Activated T-helper 1 cell treated with Interleukin-2 at 50 U/mL for 16 hours (primary cell): ENCODE measurements around the gene FAM117A.

ENCODE experiments used
- DNase-seq: peaks from one replicate; pipeline ENCODE4 v3.0.0-alpha.2; 2020; ENCODE audit warnings: low read depth

FAM117A gene

GRCh38 chr17:49763735-49764558, at the start of gene FAM117A:
FAM117A (minus strand) TSS chr17:49764131; CDS start chr17:49764087, 44 bp downstream.
- DNase-seq, result peak; percentile 91

- no peak for DNase-seq
These were observed 45.1 kb upstream of the FAM117A start for GRCh38 chr17:49809056-49809455.

- no peak for DNase-seq
These were observed 34.8 kb upstream of the FAM117A start for GRCh38 chr17:49798738-49799137.

- no peak for DNase-seq
These were observed 34.3 kb upstream of the FAM117A start for GRCh38 chr17:49798182-49798581.

GRCh38 chr17:49795372-49795771, 31.4 kb upstream of the FAM117A start:
- DNase-seq, result no peak

GRCh38 chr17:49793309-49793708, 29.4 kb upstream of the FAM117A start:
- DNase-seq, result no peak

GRCh38 chr17:49789243-49789578, 25.3 kb upstream of the FAM117A start:
- DNase-seq, result no peak

- peak; percentile 98 for DNase-seq
These were observed 24.7 kb upstream of the FAM117A start, which contains the start of gene KAT7 for GRCh38 chr17:49788478-49789242. KAT7 (plus strand) TSS chr17:49788681; CDS start chr17:49788835, 154 bp downstream.

GRCh38 chr17:49787884-49788477, 24.1 kb upstream of the FAM117A start:
- DNase-seq, result no peak

GRCh38 chr17:49784636-49785035, 20.7 kb upstream of the FAM117A start:
- DNase-seq, result no peak

- no peak for DNase-seq
These were observed 19.9 kb upstream of the FAM117A start for GRCh38 chr17:49783791-49784190.

- no peak for DNase-seq
These were observed 19.3 kb upstream of the FAM117A start for GRCh38 chr17:49783071-49783715.

GRCh38 chr17:49779739-49780231, 15.9 kb upstream of the FAM117A start:
- DNase-seq, result no peak

- no peak for DNase-seq
These were observed 15.3 kb upstream of the FAM117A start for GRCh38 chr17:49779156-49779738.

GRCh38 chr17:49777563-49777962, 13.6 kb upstream of the FAM117A start:
- DNase-seq, result no peak

- no peak for DNase-seq
These were observed 12.8 kb upstream of the FAM117A start for GRCh38 chr17:49776551-49777300.

GRCh38 chr17:49775546-49776260, 11.8 kb upstream of the FAM117A start:
- DNase-seq, result no peak

- no peak for DNase-seq
These were observed 3.1 kb upstream of the FAM117A start for GRCh38 chr17:49766918-49767530.

GRCh38 chr17:49764559-49765180, 739 bp upstream of the FAM117A start:
- DNase-seq, result no peak
